Keratinocyte (primary cell): ENCODE data around the gene SCYGR2. TPM values are rescaled to one million over a fixed set of nuclear protein-coding genes. Genes with fewer than 3 reads are reported as not detected.

ENCODE experiments used
- DNase-seq: peaks from one replicate; pipeline ENCODE4 v3.0.0-alpha.2; 2011; ENCODE audit warnings: low read depth, missing footprints, low spot score
- FAIRE-seq: peaks from 2 replicates; lab custom pipeline; 2011; peaks lifted over from hg19 to GRCh38; lab: Jason Lieb, UNC
- H2AFZ ChIP-seq: 2 replicates; pipeline ENCODE4 v1.6.0; 2012; ENCODE audit warnings: low read length, control low read depth, inconsistent platforms; ENCODE audit not compliant: control insufficient read depth
- H3K27ac ChIP-seq: 2 replicates; pipeline ENCODE4 v1.5.1; 2011; ENCODE audit warnings: low read length; ENCODE audit not compliant: control insufficient read depth, insufficient read depth
- H3K27me3 ChIP-seq: 3 replicates; pipeline ENCODE4 v1.6.0; 2011; ENCODE audit warnings: low read length; ENCODE audit not compliant: control insufficient read depth, insufficient read depth; ENCODE audit errors: extremely low read depth
- H3K36me3 ChIP-seq, 2 experiments: 2 replicates in 1 of 2; 3 replicates in 1 of 2; pipeline ENCODE4 v1.5.1; 2011; ENCODE audit warnings: low read length in 2 of 2, mild to moderate bottlenecking in 1 of 2; ENCODE audit not compliant: control insufficient read depth in 2 of 2, insufficient read depth in 2 of 2; ENCODE audit errors: extremely low read depth in 1 of 2
- H3K4me1 ChIP-seq: 3 replicates; pipeline ENCODE4 v1.5.1; 2011; ENCODE audit warnings: low read length; ENCODE audit not compliant: control insufficient read depth, insufficient read depth; ENCODE audit errors: extremely low read depth
- H3K4me2 ChIP-seq: 3 replicates; pipeline ENCODE4 v1.6.0; 2011; ENCODE audit warnings: low read depth, low read length; ENCODE audit not compliant: control insufficient read depth, insufficient read depth; ENCODE audit errors: extremely low read depth
- H3K4me3 ChIP-seq, 3 experiments: fragments of 200-600 bp in 1 of 3; sonication (generic) in 1 of 3; 2 replicates in 2 of 3; 3 replicates in 1 of 3; pipeline ENCODE4 v1.5.1; 2011 to 2016; ENCODE audit warnings: low read length in 3 of 3, mild to moderate bottlenecking in 3 of 3, control low read depth in 2 of 3, inconsistent platforms in 1 of 3, low read depth in 1 of 3, mixed read lengths in 1 of 3, mixed run types in 1 of 3, moderate library complexity in 1 of 3; ENCODE audit not compliant: control insufficient read depth in 2 of 3, insufficient read depth in 2 of 3; ENCODE audit errors: extremely low read depth in 1 of 3
- H3K79me2 ChIP-seq: 2 replicates; pipeline ENCODE4 v1.6.0; 2012; ENCODE audit warnings: low read length; ENCODE audit not compliant: control insufficient read depth, insufficient read depth
- H3K9ac ChIP-seq: 3 replicates; pipeline ENCODE4 v1.6.0; 2011; ENCODE audit warnings: low read length; ENCODE audit not compliant: control insufficient read depth, insufficient read depth; ENCODE audit errors: extremely low read depth
- H3K9me1 ChIP-seq: 3 replicates; pipeline ENCODE4 v1.6.0; 2011; ENCODE audit warnings: low read length; ENCODE audit not compliant: control insufficient read depth, insufficient read depth; ENCODE audit errors: extremely low read depth
- H3K9me3 ChIP-seq: 2 replicates; pipeline ENCODE4 v1.5.1; 2012; ENCODE audit warnings: low read depth, low read length; ENCODE audit not compliant: control insufficient read depth
- H4K20me1 ChIP-seq: 3 replicates; pipeline ENCODE4 v1.6.0; 2011; ENCODE audit warnings: low read length; ENCODE audit not compliant: control insufficient read depth, insufficient read depth; ENCODE audit errors: extremely low read depth
- EZH2 ChIP-seq: IDR thresholded peaks from one replicate; pipeline ENCODE4 v1.6.1; 2012; ENCODE audit warnings: inconsistent platforms, mild to moderate bottlenecking, low read length, moderate library complexity
- dilution Hi-C: fragments of 300-500 bp; cut with MboI; formaldehyde crosslinking; loops from one replicate; pipeline ENCODE4 v1.7.0; 2020; ENCODE audit warnings: low sequenced_read_pairs; ENCODE audit not compliant: extremely low pct_ligation_motif_present
- polyA plus RNA-seq, 5 experiments: library from polyadenylated mRNA; depleted of rRNA in 3 of 5; stranded (reverse) in 3 of 5; stranded (forward) in 1 of 5; unstranded in 1 of 5; fragments of >200 nt; gene quantifications; 1 replicate in 1 of 5; 2 replicates in 3 of 5; 3 replicates in 1 of 5; pipeline versions ENCODE4 v1.2.1 to v1.2.3, GENCODE V29; 2011 to 2012; ENCODE audit warnings: missing spikeins in 2 of 5, low read depth in 1 of 5, low replicate concordance in 1 of 5
- TF ChIP-seq, protein P1 (sequence below), 3 experiments: IDR thresholded peaks in 1 of 3; conservative IDR thresholded peaks in 1 of 3; optimal IDR thresholded peaks in 1 of 3; 2 replicates in 2 of 3; 3 replicates in 1 of 3; pipeline versions ENCODE3 to v1.5.1; 2011; ENCODE audit warnings: low read length in 3 of 3, mild to moderate bottlenecking in 3 of 3, moderate library complexity in 2 of 3, control low read depth in 1 of 3, inconsistent platforms in 1 of 3; ENCODE audit not compliant: insufficient read depth in 2 of 3; ENCODE audit errors: extremely low read depth in 1 of 3

SCYGR2 gene
- polyA plus RNA-seq, 1 donor (not counting 4 experiments of a cell fraction or from before 2014, with no cell fraction given) = not detected

DNA sequence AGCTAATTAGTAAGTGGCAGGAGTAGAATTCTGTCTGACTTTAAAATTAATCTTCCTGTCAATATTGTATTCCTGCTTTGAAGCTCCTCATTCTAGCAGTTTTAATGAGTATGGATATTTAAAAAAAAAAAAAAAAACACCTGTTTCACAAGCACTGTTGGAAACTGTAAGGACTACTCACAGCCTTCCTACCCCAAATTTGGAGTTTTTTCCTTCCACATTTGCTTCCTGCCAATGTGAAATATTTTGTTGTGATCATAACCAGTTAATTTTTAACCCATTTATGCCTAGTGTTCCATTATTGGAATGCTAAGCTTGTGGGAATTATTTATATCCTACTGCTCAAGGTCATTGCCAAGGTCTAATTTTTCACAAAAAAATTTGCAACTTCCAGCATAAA is 36.1 kb upstream of the SCYGR2 start:
- Histone ChIP-seq H2AFZ (no peak overlapping the region), H3K27me3 (no peaks in the 10 kb centered on the region), H3K79me2 (no peaks in the 10 kb centered on the region), H3K9me1 (no peaks in the 10 kb centered on the region), H3K4me2 (no peak overlapping the region), H3K9ac (no peak overlapping the region), H3K4me3 (no peak overlapping the region), H3K36me3 (peaks cover 3 to 4% of the 10 kb centered on the region in 2 experiments), H3K9me3 (no peaks in the 10 kb centered on the region), H3K4me1 (no peaks in the 10 kb centered on the region), H4K20me1 (no peaks in the 10 kb centered on the region), H3K27ac (no peak overlapping the region)
- dilution Hi-C loops = no loop called here
- DNase-seq (no peak), FAIRE-seq (no peak)
- no peak for TF ChIP-seq EZH2
- TF ChIP-seq, protein P1, sequence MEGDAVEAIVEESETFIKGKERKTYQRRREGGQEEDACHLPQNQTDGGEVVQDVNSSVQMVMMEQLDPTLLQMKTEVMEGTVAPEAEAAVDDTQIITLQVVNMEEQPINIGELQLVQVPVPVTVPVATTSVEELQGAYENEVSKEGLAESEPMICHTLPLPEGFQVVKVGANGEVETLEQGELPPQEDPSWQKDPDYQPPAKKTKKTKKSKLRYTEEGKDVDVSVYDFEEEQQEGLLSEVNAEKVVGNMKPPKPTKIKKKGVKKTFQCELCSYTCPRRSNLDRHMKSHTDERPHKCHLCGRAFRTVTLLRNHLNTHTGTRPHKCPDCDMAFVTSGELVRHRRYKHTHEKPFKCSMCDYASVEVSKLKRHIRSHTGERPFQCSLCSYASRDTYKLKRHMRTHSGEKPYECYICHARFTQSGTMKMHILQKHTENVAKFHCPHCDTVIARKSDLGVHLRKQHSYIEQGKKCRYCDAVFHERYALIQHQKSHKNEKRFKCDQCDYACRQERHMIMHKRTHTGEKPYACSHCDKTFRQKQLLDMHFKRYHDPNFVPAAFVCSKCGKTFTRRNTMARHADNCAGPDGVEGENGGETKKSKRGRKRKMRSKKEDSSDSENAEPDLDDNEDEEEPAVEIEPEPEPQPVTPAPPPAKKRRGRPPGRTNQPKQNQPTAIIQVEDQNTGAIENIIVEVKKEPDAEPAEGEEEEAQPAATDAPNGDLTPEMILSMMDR (optimal IDR thresholded peaks at IDR 0.05 in 1 of 3, IDR thresholded peaks at IDR 0.05 in 1 of 3, conservative IDR thresholded peaks at IDR 0.05 in 1 of 3; ENCODE audit: extremely low read depth in 1 of 3, insufficient read depth in 2 of 3, low read length in 3 of 3) = no peak

DNA sequence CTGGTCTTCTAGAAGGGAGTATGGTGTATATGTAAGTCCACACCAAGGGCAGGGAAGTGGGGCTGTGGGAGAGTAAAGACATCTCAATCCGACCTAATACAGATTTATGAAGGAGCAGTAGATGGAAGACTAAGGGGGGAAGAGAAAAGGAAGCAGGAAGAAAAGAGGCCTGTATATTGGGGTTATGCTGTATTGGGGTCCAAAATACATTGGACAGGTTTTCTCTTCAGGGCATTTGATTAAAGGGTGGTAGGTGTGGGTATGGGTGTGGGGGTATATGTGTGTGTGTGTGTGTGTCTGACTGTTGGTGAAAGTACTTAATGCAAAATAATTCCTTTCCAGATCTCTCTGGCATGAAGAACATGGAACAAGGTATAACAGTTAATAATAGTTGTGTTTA is 33.6 kb upstream of the SCYGR2 start:
- FAIRE-seq (no peak), DNase-seq (no peak)
- H3K79me2 ChIP-seq = no peaks in the 10 kb centered on the region
- H4K20me1 ChIP-seq = no peaks in the 10 kb centered on the region
- no peaks in the 10 kb centered on the region for H3K9me3 ChIP-seq
- no peak overlapping the region for H3K27ac ChIP-seq
- peaks cover 3 to 4% of the 10 kb centered on the region in 2 experiments for H3K36me3 ChIP-seq
- no peaks in the 10 kb centered on the region for H3K4me1 ChIP-seq
- TF ChIP-seq EZH2 = no peak
- TF ChIP-seq, protein P1 (optimal IDR thresholded peaks at IDR 0.05 in 1 of 3, IDR thresholded peaks at IDR 0.05 in 1 of 3, conservative IDR thresholded peaks at IDR 0.05 in 1 of 3; ENCODE audit: extremely low read depth in 1 of 3, insufficient read depth in 2 of 3, low read length in 3 of 3) = no peak
- H3K4me2 ChIP-seq = no peak overlapping the region
- no peak overlapping the region for H3K4me3 ChIP-seq
- dilution Hi-C loops = no loop called here
- H3K9me1 ChIP-seq = no peaks in the 10 kb centered on the region
- H2AFZ ChIP-seq = no peak overlapping the region
- H3K9ac ChIP-seq = no peak overlapping the region
- no peaks in the 10 kb centered on the region for H3K27me3 ChIP-seq
